Measurements from ENCODE around the gene DHCR24. TPM values are rescaled to one million over a fixed set of nuclear protein-coding genes. Genes with fewer than 3 reads are reported as not detected.

The DHCR24 gene
- total RNA-seq, 1 donor, result 1.7 TPM

DNA sequence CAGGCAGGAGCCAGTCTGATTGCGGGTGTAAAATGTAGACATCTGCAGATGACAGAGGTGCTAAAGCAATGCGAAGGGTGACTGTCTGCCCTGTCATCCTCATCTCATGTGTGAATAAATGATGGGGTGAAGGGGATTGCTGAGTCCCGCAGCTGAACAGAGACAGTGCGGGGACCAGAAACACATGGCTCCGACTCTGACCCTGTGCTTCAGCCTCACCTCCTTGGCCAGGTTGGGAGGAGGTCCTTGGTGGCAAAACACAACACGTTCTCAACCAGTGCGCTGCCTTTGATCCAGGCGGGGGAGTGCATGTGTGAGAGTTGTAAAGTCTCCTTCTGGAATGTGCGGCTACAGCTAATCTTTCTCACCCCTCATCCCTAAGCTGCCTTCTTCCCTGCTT is 53.9 kb downstream of the DHCR24 start:
- Histone ChIP-seq H3K4me3 (ENCODE audit: low read length) (no peak overlapping the region), H3K4me1 (ENCODE audit: insufficient read depth, low read length) (no peaks in the 10 kb centered on the region), H3K27me3 (ENCODE audit: insufficient read depth, low read length) (no peaks in the 10 kb centered on the region), H3K9me3 (ENCODE audit: low read depth, low read length) (peaks cover 4% of the 10 kb centered on the region)

GRCh38 chr1:54826226-54826816 is 60.7 kb downstream of the DHCR24 start:
- Histone ChIP-seq H3K9me3 (ENCODE audit: low read depth, low read length) (peaks cover 21% of the 10 kb centered on the region), H3K27me3 (ENCODE audit: insufficient read depth, low read length) (no peaks in the 10 kb centered on the region), H3K4me3 (ENCODE audit: low read length) (no peak overlapping the region), H3K4me1 (ENCODE audit: insufficient read depth, low read length) (no peaks in the 10 kb centered on the region)

GRCh38 chr1:54825696-54826095 is 61.3 kb downstream of the DHCR24 start:
- H3K4me3 ChIP-seq (ENCODE audit: low read length), result no peak overlapping the region
- no peaks in the 10 kb centered on the region for H3K27me3 ChIP-seq (ENCODE audit: insufficient read depth, low read length)
- H3K4me1 ChIP-seq (ENCODE audit: insufficient read depth, low read length), result no peaks in the 10 kb centered on the region
- H3K9me3 ChIP-seq (ENCODE audit: low read depth, low read length), result peaks cover 21% of the 10 kb centered on the region

GRCh38 chr1:54823670-54824069 is 63.3 kb downstream of the DHCR24 start:
- Histone ChIP-seq H3K9me3 (ENCODE audit: low read depth, low read length) (peaks cover 19% of the 10 kb centered on the region), H3K4me1 (ENCODE audit: insufficient read depth, low read length) (no peaks in the 10 kb centered on the region), H3K4me3 (ENCODE audit: low read length) (no peak overlapping the region), H3K27me3 (ENCODE audit: insufficient read depth, low read length) (no peaks in the 10 kb centered on the region)

DNA sequence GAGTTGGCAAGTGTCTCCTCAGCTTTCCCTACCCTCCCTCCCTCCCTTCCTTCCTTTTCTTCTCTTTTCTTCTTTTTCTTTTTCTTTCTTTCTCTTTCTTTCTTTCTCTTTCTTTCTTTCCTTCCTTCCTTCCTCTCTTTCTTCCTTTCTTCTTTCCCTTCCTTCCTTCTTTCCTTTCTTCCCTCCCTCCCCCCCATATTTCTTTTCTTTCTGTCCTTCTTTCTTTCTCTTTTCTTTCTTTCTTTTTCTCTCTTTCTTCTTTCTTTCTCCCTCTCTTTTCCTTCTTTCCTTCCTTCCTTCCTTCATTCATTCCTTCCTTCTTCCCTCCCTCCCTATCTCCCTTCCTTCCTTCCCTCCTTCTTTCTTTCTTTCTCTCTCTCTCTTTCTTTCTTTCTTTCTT is 67.3 kb downstream of the DHCR24 start:
- Histone ChIP-seq H3K4me3 (ENCODE audit: low read length) (no peak overlapping the region), H3K4me1 (ENCODE audit: insufficient read depth, low read length) (no peaks in the 10 kb centered on the region), H3K9me3 (ENCODE audit: low read depth, low read length) (peaks cover 12% of the 10 kb centered on the region), H3K27me3 (ENCODE audit: insufficient read depth, low read length) (no peaks in the 10 kb centered on the region)

DNA sequence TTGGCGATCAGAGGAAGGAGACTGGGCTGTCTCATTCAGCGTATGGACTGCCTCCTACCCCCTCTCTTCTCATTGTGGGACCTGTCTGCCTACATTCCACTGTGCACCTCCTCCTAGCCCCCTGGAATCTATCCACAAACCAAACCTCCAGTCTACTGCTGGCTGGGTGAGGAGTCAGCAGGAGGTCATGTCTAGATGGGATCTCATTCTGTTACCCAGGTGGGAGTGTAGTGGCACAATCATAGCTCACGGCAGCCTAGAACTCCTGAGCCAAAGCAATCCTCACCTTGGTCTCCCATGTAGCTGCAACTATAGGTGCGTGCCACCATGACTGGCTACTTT is 67.8 kb downstream of the DHCR24 start:
- H3K9me3 ChIP-seq (ENCODE audit: low read depth, low read length), result peaks cover 12% of the 10 kb centered on the region
- no peaks in the 10 kb centered on the region for H3K27me3 ChIP-seq (ENCODE audit: insufficient read depth, low read length)
- no peaks in the 10 kb centered on the region for H3K4me1 ChIP-seq (ENCODE audit: insufficient read depth, low read length)
- H3K4me3 ChIP-seq (ENCODE audit: low read length), result no peak overlapping the region

DNA sequence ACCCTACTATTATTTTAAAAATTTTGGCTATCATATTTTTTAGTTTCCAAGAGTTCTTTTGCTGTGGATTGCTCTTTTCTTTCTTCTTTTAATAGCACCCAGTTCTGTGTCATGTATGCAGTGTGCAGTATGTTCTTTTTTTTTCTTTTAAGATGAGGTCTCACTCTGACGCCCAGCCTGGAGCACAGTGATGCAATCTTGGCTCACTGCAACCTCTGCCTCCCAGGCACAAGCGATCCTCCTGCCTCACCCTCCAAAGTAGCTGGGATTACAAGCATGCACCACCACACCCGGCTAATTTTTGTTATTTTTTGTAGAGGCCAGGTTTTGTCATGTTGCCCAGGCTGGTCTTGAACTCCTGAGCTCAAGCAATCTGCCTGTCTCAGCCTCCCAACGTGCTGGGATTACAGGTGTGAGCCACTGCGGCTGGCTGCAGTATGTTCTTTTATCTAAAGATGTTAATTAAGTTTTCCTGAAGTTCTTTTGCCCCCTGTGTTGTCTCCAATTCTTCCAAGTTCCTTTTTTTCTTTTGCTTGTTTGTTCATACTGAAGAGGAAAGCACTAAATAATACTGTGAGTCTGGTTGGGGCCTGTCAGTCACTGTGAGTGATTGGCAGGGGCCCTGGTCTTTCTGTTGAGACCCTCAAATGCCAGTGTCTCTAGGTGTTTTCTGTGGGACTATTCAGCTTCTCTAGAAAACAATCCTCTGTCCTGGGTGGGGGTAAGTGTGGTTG is 68.4 kb downstream of the DHCR24 start:
- Histone ChIP-seq H3K9me3 (ENCODE audit: low read depth, low read length) (peaks cover 8% of the 10 kb centered on the region), H3K27me3 (ENCODE audit: insufficient read depth, low read length) (no peaks in the 10 kb centered on the region), H3K4me3 (ENCODE audit: low read length) (no peak overlapping the region), H3K4me1 (ENCODE audit: insufficient read depth, low read length) (no peaks in the 10 kb centered on the region)

DNA sequence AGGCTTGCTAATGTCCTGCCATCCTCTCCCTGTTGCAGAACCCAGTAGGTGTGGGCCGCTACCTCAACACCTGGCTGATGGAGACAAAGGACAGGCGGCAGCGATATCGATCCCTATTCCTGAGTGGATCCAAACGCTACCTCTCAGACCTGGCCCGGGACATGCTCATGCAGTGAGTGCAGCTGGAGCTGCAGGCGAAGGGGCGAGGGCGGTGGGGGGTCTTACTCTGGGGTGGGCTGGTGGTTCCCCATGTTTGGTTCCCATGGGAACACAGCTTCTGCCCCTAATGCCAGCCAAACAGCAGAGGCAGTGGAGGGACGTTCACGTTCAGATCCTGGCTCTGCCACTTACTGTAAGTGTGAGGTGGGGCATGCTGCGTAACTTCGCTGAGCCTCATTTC is 70.0 kb downstream of the DHCR24 start:
- Histone ChIP-seq H3K4me3 (ENCODE audit: low read length) (no peak overlapping the region), H3K27me3 (ENCODE audit: insufficient read depth, low read length) (no peaks in the 10 kb centered on the region), H3K9me3 (ENCODE audit: low read depth, low read length) (no peaks in the 10 kb centered on the region), H3K4me1 (ENCODE audit: insufficient read depth, low read length) (no peaks in the 10 kb centered on the region)

DNA sequence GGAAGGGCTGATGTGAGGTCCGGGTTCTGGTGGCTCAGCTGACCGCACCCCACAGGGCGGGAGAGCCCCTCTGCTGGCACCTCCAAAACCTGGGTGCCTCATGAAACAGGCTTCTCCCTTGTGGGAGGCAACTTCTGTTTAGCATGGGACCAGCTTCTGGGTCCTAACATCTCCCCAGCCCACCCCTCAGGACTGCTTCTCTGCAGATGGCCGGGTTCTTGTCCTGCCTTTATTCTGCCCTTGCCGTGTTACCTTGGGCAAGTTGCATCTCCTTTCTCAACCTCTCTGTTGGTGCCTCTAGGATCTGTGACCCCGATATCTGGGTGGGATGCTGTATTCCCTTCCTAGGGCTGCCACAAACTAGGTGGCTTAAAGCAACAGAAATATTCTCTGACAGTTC is 70.9 kb downstream of the DHCR24 start:
- H3K4me3 ChIP-seq (ENCODE audit: low read length), result no peak overlapping the region
- H3K4me1 ChIP-seq (ENCODE audit: insufficient read depth, low read length), result no peaks in the 10 kb centered on the region
- no peaks in the 10 kb centered on the region for H3K9me3 ChIP-seq (ENCODE audit: low read depth, low read length)
- H3K27me3 ChIP-seq (ENCODE audit: insufficient read depth, low read length), result no peaks in the 10 kb centered on the region

DNA sequence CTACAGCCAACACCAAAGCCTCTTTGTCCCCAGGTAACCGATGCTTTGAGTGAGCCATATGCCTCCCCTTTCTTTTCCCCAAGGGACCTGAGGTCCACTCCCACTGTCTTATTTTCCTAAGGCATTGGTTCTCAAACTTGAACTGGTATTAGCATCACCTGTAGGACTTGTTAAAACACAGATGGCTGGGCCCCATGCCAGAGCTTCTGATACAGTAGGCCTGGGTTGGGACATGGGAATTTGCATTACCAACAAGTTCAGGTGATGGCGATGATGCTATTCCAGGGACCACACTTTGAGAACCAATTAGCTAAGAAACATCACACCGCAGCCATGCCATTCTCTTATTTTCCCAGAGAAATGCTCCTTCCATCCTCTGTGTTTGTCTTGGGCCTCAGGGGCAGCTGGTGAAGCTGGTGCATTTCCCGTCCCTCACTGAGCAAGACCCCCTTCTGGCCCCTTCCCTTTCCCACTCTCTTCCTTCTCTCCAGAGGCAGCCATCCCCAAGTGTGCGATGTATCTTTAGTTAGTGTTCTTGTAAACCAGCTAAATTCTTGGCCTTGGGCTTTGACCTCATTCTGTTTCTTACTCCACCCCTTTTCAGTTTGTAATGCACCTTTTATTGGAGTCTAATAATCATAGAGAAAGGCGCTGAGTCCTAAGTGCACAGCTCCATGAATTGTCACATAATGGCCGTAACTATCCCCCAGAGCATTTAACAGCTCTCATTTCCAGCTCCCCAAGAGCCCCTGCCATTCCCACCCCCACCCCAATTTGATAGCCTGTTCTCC is 71.7 kb downstream of the DHCR24 start:
- H3K4me3 ChIP-seq (ENCODE audit: low read length), result no peak overlapping the region
- no peaks in the 10 kb centered on the region for H3K27me3 ChIP-seq (ENCODE audit: insufficient read depth, low read length)
- no peaks in the 10 kb centered on the region for H3K4me1 ChIP-seq (ENCODE audit: insufficient read depth, low read length)
- no peaks in the 10 kb centered on the region for H3K9me3 ChIP-seq (ENCODE audit: low read depth, low read length)

DNA sequence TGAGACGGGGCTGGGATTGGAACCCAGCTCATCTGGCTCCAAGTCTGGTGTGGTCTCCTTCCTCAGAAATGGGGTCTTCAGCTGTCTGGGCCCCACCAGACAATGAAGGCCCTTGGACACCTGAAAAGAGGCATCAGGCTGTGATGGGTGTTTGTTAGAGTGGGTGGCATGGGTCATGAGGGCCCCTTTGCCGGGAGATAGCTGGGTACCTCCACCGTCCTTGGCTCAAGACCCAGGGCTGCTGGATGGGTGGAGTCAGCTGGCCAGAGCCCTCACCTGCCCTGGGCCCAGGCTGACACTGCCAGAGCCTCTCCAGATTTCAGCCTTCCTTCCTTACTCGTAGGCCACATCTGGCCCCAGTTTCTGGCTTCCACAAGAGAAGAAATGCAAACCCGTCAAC is 72.4 kb downstream of the DHCR24 start:
- H3K4me1 ChIP-seq (ENCODE audit: insufficient read depth, low read length), result no peaks in the 10 kb centered on the region
- H3K27me3 ChIP-seq (ENCODE audit: insufficient read depth, low read length), result no peaks in the 10 kb centered on the region
- H3K9me3 ChIP-seq (ENCODE audit: low read depth, low read length), result no peaks in the 10 kb centered on the region
- H3K4me3 ChIP-seq (ENCODE audit: low read length), result no peak overlapping the region

GRCh38 chr1:54814126-54814498 is 72.9 kb downstream of the DHCR24 start:
- Histone ChIP-seq H3K4me1 (ENCODE audit: insufficient read depth, low read length) (no peaks in the 10 kb centered on the region), H3K27me3 (ENCODE audit: insufficient read depth, low read length) (no peaks in the 10 kb centered on the region), H3K9me3 (ENCODE audit: low read depth, low read length) (no peaks in the 10 kb centered on the region), H3K4me3 (ENCODE audit: low read length) (no peak overlapping the region)

DNA sequence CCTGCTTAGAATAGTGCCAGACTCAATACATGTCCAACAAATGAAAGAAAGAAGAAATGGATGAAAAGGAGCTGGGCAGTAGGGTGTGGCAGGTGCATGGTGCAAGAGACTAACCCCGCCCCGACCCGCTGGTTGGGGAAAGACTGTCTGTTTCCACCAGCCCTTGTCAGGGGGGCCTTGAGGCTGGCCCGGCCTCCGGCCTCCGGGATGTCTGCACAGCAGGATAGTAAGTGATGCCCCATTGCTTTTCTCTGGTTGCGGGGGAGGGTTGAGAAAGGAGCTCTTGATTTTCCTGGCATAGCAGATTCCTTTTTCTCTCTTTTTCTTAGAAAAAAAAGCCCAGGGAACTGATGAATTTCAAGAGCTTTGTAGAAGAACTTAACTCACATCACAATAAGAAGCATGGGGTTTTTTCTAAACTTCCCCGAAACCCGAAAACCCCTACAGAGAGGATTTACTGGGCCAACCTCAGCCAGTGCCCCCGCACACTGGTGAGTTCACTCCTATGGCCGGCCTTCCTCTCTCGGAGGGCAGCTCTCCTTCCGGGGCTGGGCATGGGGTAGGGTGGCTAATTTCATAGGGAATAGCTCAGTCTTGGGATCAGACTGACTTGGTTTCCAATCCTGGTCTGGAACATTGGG is 73.4 kb downstream of the DHCR24 start:
- Histone ChIP-seq H3K27me3 (ENCODE audit: insufficient read depth, low read length) (no peaks in the 10 kb centered on the region), H3K4me1 (ENCODE audit: insufficient read depth, low read length) (no peaks in the 10 kb centered on the region), H3K4me3 (ENCODE audit: low read length) (no peak overlapping the region), H3K9me3 (ENCODE audit: low read depth, low read length) (no peaks in the 10 kb centered on the region)

GRCh38 chr1:54812801-54813484 is 74.1 kb downstream of the DHCR24 start:
- H3K9me3 ChIP-seq (ENCODE audit: low read depth, low read length), result no peaks in the 10 kb centered on the region
- H3K4me1 ChIP-seq (ENCODE audit: insufficient read depth, low read length), result no peaks in the 10 kb centered on the region
- no peak overlapping the region for H3K4me3 ChIP-seq (ENCODE audit: low read length)
- H3K27me3 ChIP-seq (ENCODE audit: insufficient read depth, low read length), result no peaks in the 10 kb centered on the region

Measured in mononuclear cell (primary cell).